Glomerular endothelial cell (primary cell): ENCODE results near the gene SLAMF1. TPM values are rescaled to one million over a fixed set of nuclear protein-coding genes. Genes with fewer than 3 reads are reported as not detected.

ENCODE experiments used
- DNase-seq: peaks from one replicate; pipeline ENCODE4 v3.0.0-alpha.2; 2011; ENCODE audit warnings: low read depth, low spot score; ENCODE audit errors: extremely low read depth
- total RNA-seq: library from RNA; depleted of rRNA; stranded (reverse); fragments of >200 nt; gene quantifications from 2 replicates; pipeline ENCODE4 v1.2.3, GENCODE V29; 2015

SLAMF1 gene
- total RNA-seq, 1 donor from 2014 or later: not detected

DNA sequence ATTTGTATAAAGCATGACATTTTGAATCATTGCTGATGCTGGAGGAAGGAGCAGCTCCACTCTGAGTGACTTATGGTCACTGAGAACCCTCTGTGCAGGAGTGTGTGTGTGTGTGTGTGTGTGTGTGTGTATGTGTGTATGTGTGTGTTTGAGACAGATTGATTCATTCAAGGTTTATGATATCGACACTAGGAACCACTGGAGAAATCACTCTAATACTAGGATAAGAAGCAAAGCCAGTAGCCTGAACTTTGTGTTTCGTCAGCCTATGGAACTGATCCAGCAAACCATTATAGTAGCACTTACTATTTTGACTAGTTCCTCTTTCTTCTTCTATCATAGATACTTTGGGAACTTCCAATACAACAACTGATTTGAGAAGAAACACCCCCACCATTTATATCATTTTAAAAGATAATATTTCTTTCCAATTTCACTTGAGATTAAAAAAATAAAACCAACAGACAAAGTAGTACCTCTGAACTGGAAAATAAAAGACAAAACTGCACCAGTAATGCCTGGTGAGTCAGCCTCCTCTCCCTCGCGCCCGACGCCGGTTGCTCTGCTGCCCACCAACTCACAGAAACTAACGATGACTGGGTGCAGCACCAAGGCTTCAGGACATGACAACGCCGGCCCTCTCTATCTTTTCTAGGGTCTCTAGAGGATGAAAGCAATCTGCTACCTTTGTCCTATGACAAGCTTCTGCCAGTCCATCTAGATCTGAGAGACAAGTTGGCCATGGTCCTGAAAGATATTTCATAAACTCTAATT is 20.9 kb downstream of the SLAMF1 start:
- no peak for DNase-seq

DNA sequence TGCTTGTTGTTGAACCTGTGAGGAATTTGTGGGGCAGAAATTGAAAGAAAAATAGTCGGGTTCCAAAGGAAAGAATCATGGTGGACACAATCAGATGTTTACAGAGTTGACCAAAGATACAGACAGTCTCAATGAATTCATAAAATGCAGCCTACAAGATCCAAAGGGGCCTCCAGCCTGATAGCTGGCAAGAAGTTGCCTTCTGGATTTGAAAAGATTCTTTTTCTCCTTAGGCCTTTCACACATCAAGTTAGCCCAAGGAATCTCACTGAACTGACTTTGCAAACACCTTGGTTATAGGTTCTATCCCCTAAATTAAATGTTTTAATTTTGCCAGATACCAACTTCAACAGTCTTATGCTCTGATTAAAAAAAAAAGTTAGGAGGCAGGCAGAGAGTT is 21.5 kb downstream of the SLAMF1 start:
- DNase-seq: no peak

- DNase-seq: no peak
Measured at GRCh38 chr1:160624464-160624863, 22.4 kb downstream of the SLAMF1 start.

GRCh38 chr1:160623862-160624261 is 23.0 kb downstream of the SLAMF1 start:
- no peak for DNase-seq

DNA sequence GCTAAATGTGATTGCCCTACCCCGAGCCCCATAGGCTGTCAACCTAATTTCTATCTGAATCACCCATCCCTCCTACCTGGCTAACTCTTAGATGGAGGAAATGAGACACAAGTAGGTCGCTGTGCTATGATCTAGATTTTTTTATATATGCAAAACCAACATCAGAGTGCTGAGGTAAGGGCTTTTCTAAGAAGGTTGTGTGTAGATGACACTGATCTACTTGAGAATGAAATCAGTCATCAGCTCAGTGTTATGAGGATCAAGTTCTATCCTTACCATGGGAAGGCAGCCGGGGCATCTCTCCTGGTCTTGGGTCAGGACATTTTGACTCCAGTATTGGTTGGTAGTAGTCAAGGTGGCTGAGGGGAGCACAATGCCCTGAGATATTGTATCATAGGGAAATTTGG is 23.6 kb downstream of the SLAMF1 start:
- no peak for DNase-seq

GRCh38 chr1:160622501-160623226 is 24.2 kb downstream of the SLAMF1 start:
- DNase-seq: no peak

DNA sequence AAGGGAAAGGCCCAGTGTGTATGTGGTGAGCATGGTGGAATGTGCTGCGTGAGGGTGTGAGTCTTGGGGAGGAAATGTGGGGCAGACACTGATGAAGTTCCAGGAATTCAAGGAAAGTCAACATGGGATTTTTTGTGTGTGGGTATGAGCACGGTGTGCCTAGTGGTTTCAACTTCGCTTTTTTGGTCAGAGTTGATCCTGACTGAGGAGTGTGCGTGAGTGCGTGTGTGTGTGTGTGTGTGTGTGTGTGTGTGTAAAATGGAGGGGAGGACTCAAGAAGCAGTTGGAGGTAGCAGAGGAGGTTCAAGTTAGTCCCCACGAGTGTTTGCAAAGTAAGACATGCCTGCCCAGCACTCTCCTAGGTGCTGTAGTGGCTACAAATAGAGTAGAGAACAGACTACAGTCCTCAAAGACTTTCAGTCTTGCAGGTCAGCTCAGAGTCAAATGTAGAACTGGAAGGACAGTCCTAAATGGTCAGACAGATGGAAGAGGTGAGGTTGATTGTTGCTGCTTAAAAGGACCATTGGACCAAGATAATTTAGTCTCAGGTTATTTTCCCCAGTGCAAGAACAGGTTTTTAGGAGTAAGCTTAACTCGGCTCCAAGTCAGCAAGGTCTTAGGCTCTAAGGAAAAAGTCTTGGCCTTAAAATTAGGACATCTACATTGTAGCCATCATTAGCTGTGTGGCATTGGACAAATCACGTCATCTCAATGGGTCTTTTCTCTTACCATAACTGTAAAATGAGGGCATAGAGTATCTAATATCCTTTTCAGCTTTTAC is 25.0 kb downstream of the SLAMF1 start:
- no peak for DNase-seq

DNA sequence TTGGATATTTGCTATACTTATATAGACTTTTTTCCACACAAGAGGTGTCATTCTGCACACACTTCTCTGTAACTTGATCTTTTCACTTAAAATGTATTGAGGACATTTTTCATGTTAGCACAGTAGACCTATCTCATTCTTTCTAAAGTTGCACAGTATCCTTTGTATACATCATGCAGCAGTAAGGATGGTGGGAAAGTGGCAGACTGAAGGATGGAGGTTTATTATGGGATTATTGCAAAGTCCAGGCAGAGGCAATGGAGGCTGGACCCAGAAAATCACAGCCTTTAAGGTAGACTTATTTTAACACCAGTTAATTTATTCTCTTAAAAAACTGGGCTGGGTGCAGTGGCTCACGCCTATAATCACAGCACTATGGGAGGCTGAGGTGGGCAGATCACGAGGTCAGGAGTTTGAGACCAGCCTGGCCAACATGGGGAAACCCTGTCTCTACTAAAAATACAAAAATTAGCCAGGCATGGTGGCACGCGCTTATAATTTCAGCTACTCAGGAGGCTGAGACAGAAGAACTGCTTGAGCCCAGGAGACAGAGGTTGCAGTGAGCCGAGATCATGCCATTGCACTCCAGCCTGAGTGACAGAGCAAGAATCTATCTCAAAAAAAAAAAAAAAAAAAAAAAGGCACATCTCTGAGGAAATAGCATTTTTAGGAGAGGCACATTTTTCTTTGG is 25.8 kb downstream of the SLAMF1 start:
- DNase-seq: no peak

- no peak for DNase-seq
Measured at GRCh38 chr1:160619742-160620277, 27.0 kb downstream of the SLAMF1 start.

GRCh38 chr1:160618763-160619274 is 28.0 kb downstream of the SLAMF1 start:
- DNase-seq: no peak

DNA sequence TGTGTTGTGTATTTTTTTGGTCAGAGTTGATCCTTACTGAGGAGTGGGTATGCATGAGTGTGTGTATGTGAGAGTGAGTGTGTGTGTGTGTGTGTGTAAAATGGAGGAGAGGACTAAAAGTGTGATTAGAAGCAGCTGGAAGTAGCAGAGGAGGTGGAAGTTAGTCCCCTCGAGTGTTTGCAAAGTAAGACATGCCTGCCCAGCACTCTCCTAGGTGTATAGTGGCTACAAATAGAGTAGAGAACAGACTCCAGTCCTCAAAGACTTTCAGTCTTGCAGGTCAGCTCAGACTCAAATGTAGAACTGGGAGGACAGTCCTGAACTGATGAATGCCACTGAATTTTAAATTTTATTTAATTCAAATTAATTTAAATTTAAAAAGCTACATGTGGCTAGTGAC is 28.5 kb downstream of the SLAMF1 start:
- no peak for DNase-seq

GRCh38 chr1:160615660-160616059 is 31.2 kb downstream of the SLAMF1 start:
- no peak for DNase-seq

DNA sequence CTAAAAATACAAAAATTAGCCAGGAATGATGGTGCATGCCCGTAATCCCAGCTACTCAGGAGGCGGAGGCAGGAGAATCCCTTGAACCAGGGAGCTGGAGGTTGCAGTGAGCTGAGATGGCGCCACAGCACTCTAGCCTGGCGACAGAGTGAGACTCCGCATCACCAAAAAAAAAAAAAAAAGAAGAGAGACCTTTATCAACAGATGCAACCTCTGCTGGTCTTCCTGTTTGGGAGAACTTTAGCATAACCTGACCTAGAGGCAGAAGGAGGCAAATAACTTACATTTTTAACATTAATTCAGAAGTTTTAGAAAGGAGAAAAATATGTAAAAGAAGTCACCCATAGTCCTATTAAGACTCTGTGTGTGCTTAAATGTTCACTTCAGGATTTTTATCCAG is 32.4 kb downstream of the SLAMF1 start:
- DNase-seq: no peak

DNA sequence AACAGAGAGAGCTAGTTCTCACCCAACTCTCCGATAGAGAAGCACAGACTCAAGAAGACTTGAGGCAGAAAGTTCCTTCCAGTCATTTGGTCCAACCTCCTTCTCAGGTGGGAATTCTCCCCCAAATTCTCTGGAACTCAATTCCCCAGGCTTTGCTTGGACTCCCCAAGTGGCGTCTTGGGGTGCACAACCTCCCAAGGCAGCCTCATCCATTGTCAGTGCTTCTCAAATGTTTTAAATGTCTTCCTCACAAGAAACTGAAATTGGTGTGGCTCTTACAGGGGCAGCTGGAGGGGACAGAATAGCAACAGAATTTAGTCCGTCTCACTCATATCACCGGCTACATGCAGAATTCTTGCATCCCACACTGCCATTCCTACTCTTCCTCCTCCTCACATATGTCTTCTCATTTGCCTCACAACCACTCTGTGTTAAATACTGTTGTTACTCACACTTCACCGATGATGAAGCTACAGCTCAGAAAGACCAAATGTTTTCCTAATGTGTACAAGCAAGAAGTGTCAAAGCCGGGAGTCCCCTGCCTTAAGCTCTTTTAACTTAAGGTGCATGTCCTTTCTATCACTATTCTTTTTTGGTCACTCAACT is 34.1 kb downstream of the SLAMF1 start:
- DNase-seq: no peak

GRCh38 chr1:160610569-160611242 is 36.1 kb downstream of the SLAMF1 start:
- no peak for DNase-seq

DNA sequence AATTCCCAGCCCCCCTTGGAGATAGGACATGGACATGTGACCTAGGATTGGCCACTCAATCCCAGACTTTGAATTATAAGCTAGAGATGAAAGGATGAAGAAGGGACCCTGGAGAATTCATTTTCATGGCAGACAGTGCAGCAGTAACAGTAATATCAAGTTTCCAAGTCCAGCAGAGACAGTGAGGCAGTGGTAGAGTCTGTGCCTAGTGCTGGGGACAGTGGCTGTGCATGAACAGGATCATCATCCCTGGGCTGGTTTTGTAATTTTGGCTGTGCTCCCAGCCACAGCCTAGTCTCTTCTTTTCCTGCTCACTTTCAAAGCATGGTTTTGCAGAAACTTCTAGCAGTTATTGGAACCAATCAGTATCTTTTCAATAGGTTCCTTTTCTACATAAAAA is 37.9 kb downstream of the SLAMF1 start:
- no peak for DNase-seq

- no peak for DNase-seq
Measured at GRCh38 chr1:160608514-160608913, 38.3 kb downstream of the SLAMF1 start.

- DNase-seq: no peak
Measured at GRCh38 chr1:160608057-160608456, 38.8 kb downstream of the SLAMF1 start.

- DNase-seq: no peak
Measured at GRCh38 chr1:160607672-160608032, 39.2 kb downstream of the SLAMF1 start.
